GM04503 (cell line): ENCODE data around the gene HPCAL1.

Source experiments
- DNase-seq: peaks from one replicate; pipeline ENCODE4 v3.0.0-alpha.2; 2012; ENCODE audit warnings: low read depth

HPCAL1 gene

GRCh38 chr2:10323535-10323934 is 20.8 kb downstream of the HPCAL1 start:
- no peak for DNase-seq

GRCh38 chr2:10324095-10324832 is 21.6 kb downstream of the HPCAL1 start:
- DNase-seq = no peak

GRCh38 chr2:10325278-10326145 is 22.8 kb downstream of the HPCAL1 start:
- no peak for DNase-seq

- DNase-seq = no peak
These were observed 23.5 kb downstream of the HPCAL1 start for GRCh38 chr2:10326151-10326616.

GRCh38 chr2:10326707-10327594 is 24.2 kb downstream of the HPCAL1 start:
- DNase-seq = no peak

GRCh38 chr2:10327896-10328669 is 25.4 kb downstream of the HPCAL1 start:
- no peak for DNase-seq

GRCh38 chr2:10328670-10329579 is 26.2 kb downstream of the HPCAL1 start:
- DNase-seq = no peak

GRCh38 chr2:10329580-10329879 is 26.8 kb downstream of the HPCAL1 start:
- no peak for DNase-seq

- DNase-seq = no peak
These were observed 27.4 kb downstream of the HPCAL1 start for GRCh38 chr2:10329880-10330699.

GRCh38 chr2:10330700-10331026 is 28.0 kb downstream of the HPCAL1 start:
- DNase-seq = no peak

GRCh38 chr2:10331027-10331701 is 28.5 kb downstream of the HPCAL1 start:
- no peak for DNase-seq

- no peak for DNase-seq
These were observed 29.1 kb downstream of the HPCAL1 start for GRCh38 chr2:10331702-10332401.

GRCh38 chr2:10332402-10333246 is 29.9 kb downstream of the HPCAL1 start:
- DNase-seq = no peak

GRCh38 chr2:10333247-10333613 is 30.5 kb downstream of the HPCAL1 start:
- DNase-seq = no peak

GRCh38 chr2:10333966-10334365 is 31.3 kb downstream of the HPCAL1 start:
- no peak for DNase-seq

- DNase-seq = no peak
These were observed 32.5 kb downstream of the HPCAL1 start for GRCh38 chr2:10335046-10335840.

GRCh38 chr2:10336283-10336682 is 33.6 kb downstream of the HPCAL1 start:
- DNase-seq = no peak
